NCI-H146 (cell line): ENCODE measurements around the gene KIAA1191.

Experiments
- DNase-seq: peaks from one replicate; lab custom pipeline; 2025; lab: John Stamatoyannopoulos, UW

KIAA1191 gene

GRCh38 chr5:176365351-176366231 lies 4.0 kb upstream of the KIAA1191 start, which contains the start of gene ARL10:
ARL10 (plus strand) TSS chr5:176365487; CDS start chr5:176365564, 77 bp downstream.
- DNase-seq, result peak; percentile 55

GRCh38 chr5:176364765-176365350 lies 3.3 kb upstream of the KIAA1191 start:
- DNase-seq, result peak; percentile 44

- DNase-seq, result no peak
These were observed 598 bp upstream of the KIAA1191 start for GRCh38 chr5:176362233-176362490.

GRCh38 chr5:176360894-176361436 lies 599 bp downstream of the KIAA1191 start:
- peak; percentile 24 for DNase-seq

DNA sequence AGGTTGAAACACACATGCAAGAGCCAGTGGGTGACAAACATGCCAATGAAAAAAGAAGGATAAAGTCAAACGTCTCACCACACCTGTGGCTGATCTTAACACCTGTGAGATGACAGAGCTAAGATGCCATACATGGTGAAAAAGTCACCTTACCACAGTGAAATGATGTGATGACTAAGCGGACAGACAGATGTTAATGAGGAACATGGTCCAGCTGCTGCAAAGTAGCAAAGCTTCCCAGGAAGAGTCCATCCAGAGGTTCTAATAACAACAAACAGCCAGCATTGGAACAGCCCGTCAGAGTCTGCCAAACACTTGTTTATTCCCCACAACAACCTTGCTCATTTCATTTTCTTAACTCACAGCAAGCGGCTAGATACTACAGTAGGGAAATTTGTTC lies 1.9 kb downstream of the KIAA1191 start:
- DNase-seq, result no peak

- no peak for DNase-seq
These were observed 5.4 kb downstream of the KIAA1191 start for GRCh38 chr5:176356179-176356566.

GRCh38 chr5:176355400-176356178 lies 6.0 kb downstream of the KIAA1191 start:
- no peak for DNase-seq

DNA sequence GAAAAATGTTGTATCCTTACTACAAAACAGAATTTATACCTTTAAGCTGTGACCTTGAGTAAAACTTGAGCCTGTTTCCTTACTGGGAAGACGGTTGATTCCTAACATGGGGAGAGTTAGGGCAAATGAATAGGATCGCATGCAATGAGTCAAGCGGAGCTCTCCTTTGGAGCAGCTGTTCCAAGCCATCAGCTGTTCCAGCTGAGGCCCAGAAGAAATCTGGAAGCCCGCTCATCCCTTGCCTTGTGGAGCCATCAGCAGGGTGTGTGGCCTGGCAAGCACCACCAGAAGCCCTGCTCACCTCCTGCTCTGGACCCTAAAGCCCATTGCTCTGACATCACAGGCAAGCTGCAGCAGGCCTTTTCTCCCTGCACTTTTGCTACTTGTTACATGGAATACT lies 8.0 kb downstream of the KIAA1191 start:
- no peak for DNase-seq

DNA sequence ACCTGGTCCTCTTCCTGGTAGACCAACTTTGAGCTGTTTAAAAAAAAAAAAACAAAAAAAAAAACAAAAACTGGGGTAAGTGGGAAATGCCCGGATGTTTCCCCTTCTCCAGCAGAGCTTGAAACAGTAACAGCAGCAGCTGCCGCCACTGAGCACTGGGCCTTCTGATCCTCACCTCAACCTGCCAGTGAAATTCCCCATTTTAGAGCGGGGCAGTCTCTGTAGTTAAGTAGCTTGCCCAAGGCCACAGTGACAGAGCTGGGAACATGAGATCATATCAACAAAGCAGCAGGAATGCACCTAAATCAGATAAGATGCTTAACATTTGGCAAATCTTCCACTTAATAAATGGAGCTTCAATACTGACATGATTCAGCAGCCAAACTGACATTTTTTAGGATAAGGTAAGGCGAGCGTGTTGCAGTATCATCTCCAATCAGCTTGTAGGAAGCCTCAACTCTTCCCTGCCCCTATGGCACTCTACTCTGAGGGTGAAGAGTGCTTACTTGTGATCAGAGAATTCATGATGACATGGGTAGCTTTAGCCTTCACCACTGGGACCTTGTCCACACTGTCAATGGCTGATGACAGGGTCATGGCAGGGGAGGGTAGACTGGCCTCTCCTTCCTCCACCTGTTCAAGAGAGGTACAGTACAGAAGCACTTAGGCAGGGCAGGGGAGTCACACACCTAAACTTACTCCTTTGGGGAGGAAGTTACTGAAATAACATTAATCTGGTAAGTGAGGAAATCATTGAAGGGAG lies 9.3 kb downstream of the KIAA1191 start:
- no peak for DNase-seq

GRCh38 chr5:176350416-176350815 lies 11.1 kb downstream of the KIAA1191 start:
- DNase-seq, result no peak

GRCh38 chr5:176342766-176343458 lies 18.7 kb downstream of the KIAA1191 start:
- DNase-seq, result no peak

DNA sequence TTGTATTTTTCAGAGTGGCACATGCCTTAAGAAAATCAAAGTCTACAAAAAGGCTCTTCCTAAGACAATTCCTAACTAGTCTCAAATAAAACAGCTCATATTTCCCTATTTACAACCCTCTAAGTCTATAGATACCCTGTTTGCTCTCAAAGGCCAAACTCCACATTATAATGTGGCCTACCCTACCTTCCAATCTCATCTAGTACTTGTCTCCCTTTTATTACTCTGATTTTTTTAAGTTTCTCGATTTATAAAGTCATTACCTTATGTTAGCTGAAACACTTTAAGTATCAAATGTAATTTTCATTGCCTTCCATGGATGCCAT lies 19.4 kb downstream of the KIAA1191 start:
- no peak for DNase-seq

DNA sequence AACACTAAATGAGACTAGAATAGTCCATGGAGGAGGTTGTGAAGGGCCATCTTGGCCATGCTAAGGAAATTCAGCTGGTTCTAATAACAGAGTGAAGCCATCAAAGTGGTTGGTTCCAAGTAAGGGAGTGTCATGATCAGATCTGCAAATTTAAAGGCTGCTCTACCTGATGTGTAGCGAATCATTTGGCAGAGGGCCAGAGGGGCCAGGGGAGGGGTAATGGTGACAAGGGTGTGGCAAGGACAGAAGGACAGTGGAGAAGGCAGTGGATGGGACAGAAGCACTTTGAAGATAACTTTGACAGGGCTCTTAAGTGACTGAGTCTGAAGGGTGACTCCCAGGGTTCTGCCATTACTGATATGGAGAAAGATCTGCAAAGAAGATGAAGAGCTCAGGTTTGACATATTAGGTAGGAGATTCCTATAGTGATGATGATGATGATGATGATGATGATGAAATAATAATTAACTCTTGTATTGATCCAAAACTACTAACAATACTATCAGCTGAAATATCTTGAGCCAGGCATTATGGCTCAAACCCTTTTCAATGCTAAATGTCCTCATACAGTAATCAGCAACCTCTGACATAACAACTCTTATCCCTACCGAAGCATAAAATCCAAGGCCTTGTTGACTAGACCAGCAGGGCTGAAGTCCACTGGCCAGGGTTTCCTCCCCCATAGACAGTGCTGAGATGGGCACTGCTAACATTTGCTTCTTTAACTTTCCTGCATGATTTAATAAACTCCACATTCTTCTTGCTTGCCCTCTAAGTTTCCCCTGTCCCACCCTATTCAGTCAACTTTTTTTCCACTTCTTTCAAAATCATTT lies 20.0 kb downstream of the KIAA1191 start:
- DNase-seq, result no peak

DNA sequence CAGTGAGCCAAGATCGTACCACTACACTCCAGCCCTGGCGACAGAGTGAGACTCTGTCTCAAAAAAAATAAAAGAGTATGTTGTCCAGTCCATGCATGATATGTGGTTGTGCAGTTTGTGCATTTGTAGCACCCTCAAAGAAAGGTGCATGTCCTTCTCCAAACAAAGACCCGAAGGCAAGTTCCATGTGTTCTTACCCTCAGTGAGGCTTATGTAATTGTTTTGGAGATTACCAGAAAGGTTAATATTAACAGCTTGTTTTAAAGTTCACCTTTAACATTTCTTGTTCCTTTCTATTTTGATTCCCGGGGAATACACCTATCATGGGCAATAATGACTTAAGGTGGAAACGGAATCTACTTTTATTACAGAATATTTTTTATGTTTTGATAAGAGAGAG lies 22.3 kb downstream of the KIAA1191 start:
- DNase-seq, result no peak

- no peak for DNase-seq
These were observed 23.7 kb downstream of the KIAA1191 start for GRCh38 chr5:176337913-176338312.

DNA sequence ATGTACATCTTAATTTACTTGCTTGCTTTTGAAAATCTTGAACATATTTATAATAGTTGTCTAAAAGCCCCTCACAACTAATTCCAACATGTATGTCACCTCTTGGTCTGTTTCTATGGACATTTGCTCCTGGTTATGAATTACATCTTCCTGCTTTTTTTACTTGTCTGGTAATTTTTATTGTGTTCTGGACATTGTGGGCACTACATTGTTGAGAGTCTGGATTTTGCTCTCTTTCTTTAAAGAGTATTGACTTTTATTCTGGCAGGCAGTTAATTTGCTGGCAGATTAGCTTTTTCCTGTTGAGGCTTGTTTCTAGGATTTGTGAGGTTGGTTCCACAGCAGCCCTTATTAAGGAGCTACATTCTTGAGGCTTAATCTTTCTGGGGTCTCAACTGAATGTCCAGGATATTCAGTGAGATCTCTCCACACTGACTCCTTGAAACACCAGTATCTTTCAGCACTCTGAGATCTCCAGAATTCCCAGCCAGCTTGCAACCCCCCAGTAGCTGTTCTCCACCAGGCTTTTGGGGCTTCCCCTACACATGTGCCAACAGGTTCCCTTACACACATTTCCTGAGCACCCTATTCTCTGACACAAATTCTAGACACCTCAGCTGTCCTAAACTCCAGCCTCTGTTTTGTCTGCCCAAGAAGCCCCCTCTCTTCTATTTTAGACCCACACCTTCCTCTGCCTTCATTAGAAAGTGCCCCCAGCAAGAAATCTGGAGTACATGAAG lies 27.4 kb downstream of the KIAA1191 start:
- DNase-seq, result no peak

- DNase-seq, result no peak
These were observed 41.0 kb downstream of the KIAA1191 start for GRCh38 chr5:176320577-176320976.

GRCh38 chr5:176319827-176320554 lies 41.6 kb downstream of the KIAA1191 start:
- no peak for DNase-seq
